22Rv1 (cell line): Measurements from ENCODE around the gene DUOX1.

Experiments
- H3K27ac ChIP-seq: fragments of 450-650 bp; 2 replicates; pipeline ENCODE4 v1.5.1; 2017
- CTCF ChIP-seq: fragments of 450-650 bp; IDR thresholded peaks from 2 replicates; pipeline ENCODE4 v1.5.1; 2017; ENCODE audit warnings: mild to moderate bottlenecking
- ZFX ChIP-seq: fragments of 450-650 bp; IDR thresholded peaks from 2 replicates; pipeline ENCODE4 v1.6.1; 2017; ENCODE audit warnings: antibody characterized with exemption, borderline replicate concordance

DUOX1 gene

DNA sequence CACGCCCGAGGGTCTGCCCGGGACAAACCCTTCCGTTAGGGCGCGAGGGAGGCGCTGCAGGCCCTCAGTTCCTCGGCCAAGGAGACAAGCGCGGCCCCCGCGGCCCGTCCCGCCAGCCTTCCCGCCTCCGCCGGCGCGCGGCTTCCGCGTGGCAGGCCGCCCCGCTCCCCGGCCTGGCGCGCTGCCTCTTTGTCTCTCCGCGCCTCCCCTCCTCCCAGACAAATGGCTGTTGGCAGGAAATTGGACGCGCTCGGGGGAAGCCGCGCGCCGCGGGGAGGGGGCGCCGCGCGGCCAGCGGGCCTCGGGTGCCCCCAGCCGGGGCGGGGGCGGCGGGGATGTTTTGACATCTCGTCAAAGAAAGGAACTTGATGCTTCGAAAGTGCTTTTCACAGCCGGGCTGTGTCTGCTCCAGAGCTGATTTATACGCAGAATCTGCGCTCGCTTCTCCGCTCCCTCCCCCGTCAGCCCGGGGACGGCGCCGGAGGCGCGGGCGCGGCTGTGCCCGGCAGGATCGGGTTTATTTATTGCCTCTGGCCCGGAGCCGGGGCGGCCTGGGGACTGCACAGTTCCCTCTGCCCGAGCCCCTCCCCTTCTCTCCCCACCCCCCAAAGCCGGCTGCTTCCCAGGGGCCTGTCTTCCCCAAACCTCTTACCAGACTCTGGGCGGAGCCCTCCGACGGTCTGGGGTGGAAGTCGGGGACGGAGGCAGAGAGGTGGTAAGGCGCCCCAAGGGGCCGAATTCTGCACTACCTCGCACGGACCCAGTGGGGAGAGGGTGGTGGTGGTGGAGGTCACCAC, 37.2 kb downstream of the DUOX1 start:
- no peak for TF ChIP-seq ZFX
- peak; percentile 18 for TF ChIP-seq CTCF
- peak overlapping the region; percentile 48 for H3K27ac ChIP-seq

GRCh38 chr15:45167631-45168205, 37.9 kb downstream of the DUOX1 start:
- peak overlapping the region; percentile 48; the same call in 1 of the 2 replicates for H3K27ac ChIP-seq
- TF ChIP-seq ZFX (no peak), CTCF (no peak)

DNA sequence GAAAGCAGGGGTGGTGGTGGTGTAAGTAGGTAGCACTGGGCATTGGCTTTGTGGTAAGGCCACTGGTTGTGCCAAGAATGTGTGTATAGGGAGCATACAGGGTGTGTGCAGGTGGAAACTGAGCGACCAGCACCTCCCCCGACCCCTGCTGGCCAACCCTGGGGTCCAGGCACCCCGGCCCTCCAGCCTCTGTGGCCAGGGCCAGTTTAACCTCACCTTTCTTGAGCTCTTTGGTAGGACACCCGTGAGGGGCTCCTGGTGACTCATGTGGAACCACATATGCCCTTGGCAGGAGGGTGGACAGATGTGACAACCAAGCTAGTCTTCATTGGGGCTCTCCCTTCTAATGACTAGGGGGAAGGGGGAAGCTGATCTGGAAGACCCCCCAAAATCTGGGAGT, 38.5 kb downstream of the DUOX1 start:
- H3K27ac ChIP-seq: no peak overlapping the region
- TF ChIP-seq ZFX (no peak), CTCF (no peak)

GRCh38 chr15:45168751-45169551, 39.2 kb downstream of the DUOX1 start:
- no peak overlapping the region for H3K27ac ChIP-seq
- no peak for TF ChIP-seq CTCF
- TF ChIP-seq ZFX: no peak

DNA sequence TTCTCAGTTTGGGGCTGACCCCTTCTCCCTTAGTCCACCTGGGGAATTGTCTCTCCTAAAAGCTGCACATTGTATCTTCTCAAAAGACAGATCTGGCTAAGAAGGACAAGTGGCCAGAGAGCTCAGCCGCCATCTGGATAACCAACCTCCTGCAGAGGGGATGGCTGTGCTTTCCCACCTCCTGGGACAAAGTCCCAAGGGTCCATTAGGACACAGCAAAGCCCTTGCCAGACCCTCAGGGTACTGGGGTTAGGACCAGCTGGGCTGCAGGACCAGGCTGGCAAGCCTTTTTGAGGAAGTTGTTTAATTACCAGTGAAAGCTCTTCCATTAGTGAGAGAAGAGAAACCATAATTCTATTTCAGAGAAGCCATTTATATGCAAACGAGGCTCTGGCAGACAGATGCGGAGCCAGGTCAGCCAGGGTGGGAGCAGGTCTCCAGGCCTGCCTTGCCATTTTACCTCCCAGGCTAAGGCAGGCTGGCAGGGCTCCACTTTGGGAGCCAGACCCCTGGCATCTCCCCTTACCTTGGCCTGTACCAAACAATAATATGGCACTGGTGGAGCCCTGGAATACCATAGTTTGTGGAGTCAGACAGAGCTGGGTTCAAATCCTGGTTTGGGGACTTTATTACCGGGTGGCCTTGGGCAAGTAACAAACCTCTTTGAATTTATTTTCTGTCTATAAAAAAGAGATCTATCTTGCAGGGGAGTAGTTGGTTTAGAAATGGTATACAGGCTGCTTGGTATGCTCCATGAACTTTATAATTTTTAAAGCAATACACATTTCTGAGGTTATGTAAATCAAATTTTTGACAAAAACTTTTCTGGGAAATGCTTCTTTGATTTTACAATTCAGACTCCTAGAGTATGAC, 40.0 kb downstream of the DUOX1 start:
- TF ChIP-seq CTCF (no peak), ZFX (no peak)
- no peak overlapping the region for H3K27ac ChIP-seq

GRCh38 chr15:45171912-45172311, 42.1 kb downstream of the DUOX1 start:
- TF ChIP-seq ZFX (no peak), CTCF (no peak)
- H3K27ac ChIP-seq: no peak overlapping the region
